Caki2 (cell line): ENCODE data around the gene IQUB. TPM values are rescaled to one million over a fixed set of nuclear protein-coding genes. Genes with fewer than 3 reads are reported as not detected.
"Not testable (repeated sequence)": the region's sequence is repeated elsewhere in the genome, so short reads cannot be mapped to it uniquely, and the experiment has no call there.

Experiments
- DNase-seq: peaks from one replicate; pipeline ENCODE4 v3.0.0-alpha.2; 2015; ENCODE audit warnings: low read depth
- in situ Hi-C: cut with HindIII; loops from 2 replicates; pipeline ENCODE4 v1.10.0; 2016; ENCODE audit warnings: low sequenced_read_pairs, low pct_unique_long_range_greater_than_20kb, mixed read lengths
- total RNA-seq: library from RNA; depleted of rRNA; stranded (reverse); fragments of >200 nt; shearing (Covaris generic); gene quantifications from 2 replicates; pipeline ENCODE4 v1.2.3, GENCODE V29; 2014; ENCODE audit warnings: low replicate concordance; rRNA removed

IQUB gene
- total RNA-seq, 1 experiment from 2014 or later = 0.10 TPM

- no peak for DNase-seq
- in situ Hi-C loops = no loop called here
Measured at GRCh38 chr7:123439191-123439590, 95.2 kb downstream of the IQUB start.

- DNase-seq = no peak
- in situ Hi-C loops = no loop called here
Measured at GRCh38 chr7:123437447-123437995, 96.9 kb downstream of the IQUB start.

DNA sequence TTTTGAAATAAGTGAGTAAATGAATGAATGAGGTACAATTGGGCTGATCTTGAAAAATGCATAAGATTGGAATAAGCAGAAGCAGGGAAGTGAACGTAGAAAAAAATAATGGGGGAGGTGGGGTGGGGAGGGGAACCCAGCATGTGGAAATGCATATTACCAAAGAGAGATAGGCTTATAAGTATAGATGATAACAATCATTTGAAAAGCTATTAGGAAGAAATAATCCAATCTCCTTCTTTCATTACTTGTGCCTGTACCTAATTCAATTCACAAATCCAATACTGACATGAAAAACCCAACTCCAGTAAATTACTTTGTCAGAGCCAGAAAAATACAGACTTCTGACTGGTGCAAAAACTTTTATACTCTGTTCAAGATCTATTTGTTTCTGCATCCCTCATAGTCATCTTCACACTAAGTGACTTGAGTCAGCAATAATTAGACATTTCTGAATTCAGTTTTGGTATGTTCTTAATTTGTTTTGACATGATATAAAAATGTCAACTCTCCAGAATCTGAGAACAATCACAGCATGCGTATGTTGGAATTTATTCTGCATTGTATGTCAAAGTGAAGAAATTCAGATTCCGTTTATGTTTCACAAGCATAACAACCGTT lies 99.2 kb downstream of the IQUB start:
- in situ Hi-C loops = no loop called here
- no peak for DNase-seq

DNA sequence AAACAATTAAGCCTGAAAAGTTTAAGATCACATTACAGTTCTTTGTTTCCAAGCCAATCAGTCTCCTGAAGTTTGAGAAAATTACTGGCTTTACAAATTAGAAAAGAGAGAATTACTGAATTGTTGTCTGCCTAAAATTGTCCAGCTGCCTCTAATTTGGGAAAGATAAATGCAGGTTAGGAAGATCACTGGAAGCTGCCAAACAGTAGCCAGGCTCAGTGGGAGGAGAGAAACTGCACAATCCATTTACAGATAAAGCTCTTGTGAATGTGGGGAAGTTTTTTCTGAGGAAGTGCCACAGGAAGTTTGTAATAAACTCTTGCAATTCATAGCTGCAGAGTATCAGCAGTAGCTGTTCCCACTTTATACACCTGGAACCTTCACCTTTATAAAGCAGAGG lies 100.7 kb downstream of the IQUB start:
- in situ Hi-C loops = no loop called here
- DNase-seq = no peak

GRCh38 chr7:123432601-123433000 lies 101.8 kb downstream of the IQUB start:
- DNase-seq = no peak

GRCh38 chr7:123431075-123431614 lies 103.2 kb downstream of the IQUB start:
- no peak for DNase-seq
- in situ Hi-C loops = no loop called here

More at GRCh38 chr7:123432601-123433000, 101.8 kb downstream of the IQUB start:
- in situ Hi-C loops = no loop called here

DNA sequence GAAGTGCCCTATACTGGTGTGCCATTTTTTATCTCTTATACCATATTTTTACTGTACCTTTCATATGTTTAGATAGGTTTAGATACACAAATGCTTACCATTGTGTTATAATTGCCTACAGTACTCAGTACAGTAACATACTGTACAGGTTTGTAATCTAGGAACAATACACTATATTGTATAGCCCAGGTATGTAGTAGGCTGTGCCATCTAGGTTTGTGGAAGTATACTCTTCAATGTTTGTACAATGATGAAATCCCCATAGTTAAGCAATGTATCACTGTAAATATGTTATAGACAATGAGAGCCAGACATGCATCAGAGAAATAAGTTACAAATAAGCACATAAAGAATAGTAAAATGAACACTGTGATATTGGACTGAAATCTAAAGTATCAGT lies 109.1 kb downstream of the IQUB start:
- in situ Hi-C loops = no loop called here
- DNase-seq = no peak

- in situ Hi-C loops = no loop called here
- no peak for DNase-seq
Measured at GRCh38 chr7:123424463-123424862, 109.9 kb downstream of the IQUB start.

DNA sequence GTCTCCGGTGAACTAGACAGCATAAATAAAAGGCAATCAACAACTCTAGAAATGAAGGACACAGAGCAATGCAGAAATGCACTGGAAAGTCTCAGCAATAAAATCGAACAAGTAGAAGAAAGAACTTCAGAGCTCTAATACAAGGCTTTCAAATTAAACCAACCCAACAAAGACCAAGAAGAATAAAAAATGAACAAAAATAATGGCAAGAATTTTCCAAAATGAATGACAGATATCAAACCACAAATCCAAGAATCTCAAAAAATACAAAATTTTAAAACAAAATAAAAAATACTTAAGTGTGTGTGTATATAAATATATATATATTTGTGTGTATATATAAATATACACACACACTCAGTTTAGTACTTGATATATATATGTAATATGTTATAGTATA lies 110.8 kb downstream of the IQUB start:
- in situ Hi-C loops = no loop called here

GRCh38 chr7:123417580-123417979 lies 116.8 kb downstream of the IQUB start:
- no peak for DNase-seq
- in situ Hi-C loops = no loop called here

More for the DNA sequence above, 110.8 kb downstream of the IQUB start:
- no peak for DNase-seq

DNA sequence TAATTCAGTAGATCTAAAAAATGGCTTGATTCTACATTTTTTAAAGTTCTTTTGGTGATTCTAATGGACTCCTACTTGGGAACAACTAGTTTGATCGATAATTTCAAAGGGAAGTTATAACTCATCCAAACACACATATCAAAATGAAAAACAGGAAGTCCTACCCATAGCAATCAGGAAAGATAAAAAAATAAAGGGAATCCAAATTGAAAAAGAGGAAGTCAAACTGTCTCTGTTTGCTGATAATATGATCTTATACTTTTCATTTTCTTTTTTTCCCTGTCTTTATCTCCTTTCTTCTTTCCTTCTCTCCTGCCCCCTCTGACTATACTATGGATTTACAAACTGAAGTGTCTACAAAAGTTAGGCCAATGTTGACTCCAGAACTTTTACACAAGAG lies 118.8 kb downstream of the IQUB start:
- DNase-seq = no peak
- in situ Hi-C loops = no loop called here

- DNase-seq = peak; percentile 85
- in situ Hi-C loops = no loop called here
Measured at GRCh38 chr7:123410273-123410904, 124.0 kb downstream of the IQUB start.

DNA sequence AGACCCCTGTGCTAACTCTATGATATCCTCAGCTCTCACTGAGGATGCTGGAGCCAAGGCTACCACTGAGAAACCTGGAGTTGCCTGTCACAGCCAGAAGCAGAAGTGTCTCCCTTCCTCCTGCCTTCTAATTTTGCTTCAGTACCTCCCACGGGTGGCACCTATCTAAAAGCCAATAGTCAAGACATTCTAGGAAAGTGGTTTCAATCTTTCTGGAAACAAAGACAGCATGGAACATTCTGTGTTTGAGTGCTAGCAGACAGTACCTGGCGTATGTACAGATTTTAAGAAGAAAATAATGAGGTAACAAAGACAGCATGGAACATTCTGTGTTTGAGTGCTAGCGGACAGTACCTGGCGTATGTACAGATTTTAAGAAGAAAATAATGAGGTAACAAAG lies 126.4 kb downstream of the IQUB start:
- DNase-seq, in situ Hi-C loops: not testable (repeated sequence)

Other genes with a start within 250 kb of the IQUB start
- 44.3 and 47.3 TPM in 2 replicates for gene NDUFA5, start 23.2 kb upstream of the IQUB start, total RNA-seq
- gene ASB15, start 67.2 kb upstream of the IQUB start, total RNA-seq = not detected in 2 replicates
- not detected in 2 replicates for gene LMOD2, start 121.3 kb upstream of the IQUB start, total RNA-seq
- gene WASL, start 214.4 kb upstream of the IQUB start, total RNA-seq = 3.9 and 4.1 TPM in 2 replicates